ENCODE results near the gene ARMC9.

The ARMC9 gene

DNA sequence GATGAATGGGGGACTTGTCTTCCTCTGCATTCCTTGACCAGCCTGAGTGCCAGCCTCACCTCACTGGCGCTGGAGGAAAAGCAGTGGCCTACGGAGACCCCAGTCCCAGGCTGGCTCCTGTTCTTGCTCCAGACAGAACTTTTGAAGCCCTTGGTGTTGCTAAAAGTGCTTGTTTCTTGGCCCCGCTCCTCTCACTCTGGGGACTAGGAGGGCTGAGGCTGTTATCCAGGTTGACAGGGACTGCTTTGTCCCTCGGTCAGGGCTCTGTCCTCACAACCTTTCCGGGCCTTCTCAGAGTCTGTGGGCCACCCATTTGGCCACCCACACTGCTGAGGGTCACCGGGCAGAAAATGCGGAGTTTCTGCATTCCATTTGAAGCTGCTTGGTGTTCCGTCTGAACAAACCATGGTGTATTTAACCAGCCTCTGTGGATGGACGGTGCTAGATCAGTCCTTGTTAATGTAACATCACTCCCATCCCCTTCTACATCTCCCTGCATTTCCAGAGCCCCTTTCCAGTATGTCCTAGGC, 222.7 kb downstream of the ARMC9 start:
- Histone ChIP-seq H3K27me3 (ENCODE audit: control insufficient read depth, insufficient read depth, low read length) (peaks cover 4% of the 10 kb centered on the region), H3K4me1 (ENCODE audit: control insufficient read depth, insufficient read depth, low read length) (peaks cover 4% of the 10 kb centered on the region), H3K9ac (ENCODE audit: low read depth, low read length) (no peak overlapping the region), H3K4me3 (ENCODE audit: low read depth, low read length) (no peak overlapping the region), H3K36me3 (ENCODE audit: control insufficient read depth, insufficient read depth, low read length) (no peaks in the 10 kb centered on the region), H3K9me3 (ENCODE audit: control insufficient read depth, insufficient read depth, low read length) (no peaks in the 10 kb centered on the region)

DNA sequence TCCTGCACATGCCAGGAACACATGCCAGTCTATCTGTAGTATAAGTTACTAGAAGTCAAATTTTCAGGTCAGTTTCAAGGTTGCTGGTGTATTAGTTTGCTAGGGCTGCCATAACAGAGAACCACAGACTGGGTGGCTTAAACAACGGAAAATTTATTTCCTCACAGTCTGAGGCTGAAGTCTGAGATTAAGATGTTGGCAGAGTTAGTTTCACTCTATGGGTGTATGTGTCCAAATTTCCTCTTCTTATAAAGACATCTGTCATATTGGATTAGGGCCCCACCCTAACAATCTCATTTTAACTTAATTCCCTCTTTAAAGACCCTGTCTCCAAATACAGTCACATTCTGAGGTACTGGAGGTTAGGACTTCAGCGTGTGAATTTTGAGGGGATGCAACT, 223.6 kb downstream of the ARMC9 start:
- H3K4me3 ChIP-seq (ENCODE audit: low read depth, low read length): no peak overlapping the region
- no peaks in the 10 kb centered on the region for H3K36me3 ChIP-seq (ENCODE audit: control insufficient read depth, insufficient read depth, low read length)
- no peak overlapping the region for H3K9ac ChIP-seq (ENCODE audit: low read depth, low read length)
- H3K9me3 ChIP-seq (ENCODE audit: control insufficient read depth, insufficient read depth, low read length): no peaks in the 10 kb centered on the region
- peaks cover 11% of the 10 kb centered on the region for H3K27me3 ChIP-seq (ENCODE audit: control insufficient read depth, insufficient read depth, low read length)
- peaks cover 5% of the 10 kb centered on the region for H3K4me1 ChIP-seq (ENCODE audit: control insufficient read depth, insufficient read depth, low read length)

DNA sequence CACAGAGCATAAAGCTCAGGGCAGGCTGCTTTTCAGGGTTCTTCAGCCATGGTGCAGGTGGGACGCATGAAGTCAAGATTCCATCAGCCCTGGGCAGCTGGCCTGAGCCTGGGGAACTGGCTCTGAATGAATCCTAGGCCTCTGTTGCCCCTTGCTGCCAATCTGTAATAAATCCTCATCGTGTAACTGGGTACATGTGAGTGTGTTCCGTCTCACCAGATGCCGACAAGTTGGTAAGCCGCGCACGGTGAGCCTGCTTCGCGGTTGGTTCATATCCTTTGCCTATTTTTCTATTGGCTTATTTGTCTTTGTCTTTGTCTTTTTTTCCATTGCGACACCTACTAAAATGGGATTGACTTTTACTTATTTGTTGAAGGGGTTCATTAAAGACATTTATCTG, 224.7 kb downstream of the ARMC9 start:
- Histone ChIP-seq H3K9me3 (ENCODE audit: control insufficient read depth, insufficient read depth, low read length) (no peaks in the 10 kb centered on the region), H3K36me3 (ENCODE audit: control insufficient read depth, insufficient read depth, low read length) (no peaks in the 10 kb centered on the region), H3K4me3 (ENCODE audit: low read depth, low read length) (no peak overlapping the region), H3K4me1 (ENCODE audit: control insufficient read depth, insufficient read depth, low read length) (peaks cover 5% of the 10 kb centered on the region), H3K27me3 (ENCODE audit: control insufficient read depth, insufficient read depth, low read length) (peaks cover 13% of the 10 kb centered on the region), H3K9ac (ENCODE audit: low read depth, low read length) (no peak overlapping the region)
